ENCODE results near the gene CCDC32. TPM values are rescaled to one million over a fixed set of nuclear protein-coding genes. Genes with fewer than 3 reads are reported as not detected.

Gene CCDC32
- total RNA-seq, 4 donors from 2014 or later, result 21.6 to 43.9 (median 33.0) TPM

GRCh38 chr15:40593588-40594428 is 29.0 kb upstream of the CCDC32 start, which contains the start of gene KNL1:
Gene KNL1 (plus strand): TSS chr15:40594249. CDS start chr15:40602932, 8,683 bp downstream.
- peak; percentile 85 to 97 for DNase-seq (ENCODE audit: low spot score in 2 of 2)
- H3K4me1 ChIP-seq, result peaks cover 0 to 21% (median 8%) of the 10 kb centered on the region in 4 donors
- H3K9me3 ChIP-seq, result no peaks in the 10 kb centered on the region
- peak within 1 kb of the TSS; percentile 92 to 98 (median 94) for H3K27ac ChIP-seq
- no peaks in the 10 kb centered on the region for H3K27me3 ChIP-seq
- WGBS, 2 donors, result 2 to 3% methylated on average over 41 of the region's 41 CpGs
- H3K36me3 ChIP-seq, result no peaks in the 10 kb centered on the region
- peak within 1 kb of the TSS; percentile 48 to 78 (median 64) for H3K4me3 ChIP-seq
- TF ChIP-seq EP300 (IDR thresholded peaks at IDR 0.05) (peak; percentile 91), POLR2A (IDR thresholded peaks at IDR 0.05) (no peak)

GRCh38 chr15:40593165-40593564 is 28.3 kb upstream of the CCDC32 start:
- Histone ChIP-seq H3K4me1 (peaks cover 0 to 21% (median 8%) of the 10 kb centered on the region in 4 donors), H3K4me3 (peak overlapping the region in 1 of 4 donors; percentile 78), H3K27me3 (no peaks in the 10 kb centered on the region), H3K9me3 (no peaks in the 10 kb centered on the region), H3K36me3 (no peaks in the 10 kb centered on the region), H3K27ac (no peak overlapping the region)
- no peak for DNase-seq (ENCODE audit: low spot score in 2 of 2)
- TF ChIP-seq CTCF (IDR thresholded peaks at IDR 0.05) (no peak), POLR2A (IDR thresholded peaks at IDR 0.05) (no peak), EP300 (IDR thresholded peaks at IDR 0.05) (no peak)
- 72 to 75% methylated on average over 2 of the region's 2 CpGs for WGBS, 2 donors

DNA sequence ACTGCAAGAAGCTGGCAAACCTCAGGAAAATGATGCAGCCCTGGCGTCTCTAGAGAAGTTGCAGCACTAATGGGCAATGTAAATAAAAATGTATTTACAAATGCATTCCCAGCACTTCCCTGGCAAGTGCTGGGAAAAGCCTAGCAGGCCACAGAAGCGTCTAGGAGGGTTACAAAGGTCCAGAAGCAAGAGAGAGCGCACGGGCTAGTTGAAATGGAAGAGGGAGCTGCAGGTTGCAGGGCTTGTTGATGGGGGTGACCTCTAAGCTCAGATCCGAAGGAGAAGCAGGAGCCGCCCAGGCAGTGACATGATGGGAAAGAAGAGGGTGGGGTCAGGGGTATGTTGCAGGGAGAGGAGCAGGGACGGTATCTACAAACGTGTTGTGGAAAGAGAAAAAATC is 26.5 kb upstream of the CCDC32 start:
- Histone ChIP-seq H3K27ac (no peak overlapping the region), H3K4me3 (no peak overlapping the region), H3K27me3 (no peaks in the 10 kb centered on the region), H3K36me3 (no peaks in the 10 kb centered on the region), H3K4me1 (peaks cover 0 to 21% (median 8%) of the 10 kb centered on the region in 4 donors), H3K9me3 (no peaks in the 10 kb centered on the region)
- 68 to 72% methylated on average over 8 of the region's 8 CpGs for WGBS, 2 donors
- no peak for TF ChIP-seq POLR2A (IDR thresholded peaks at IDR 0.05)
- TF ChIP-seq EP300 (IDR thresholded peaks at IDR 0.05), result no peak
- TF ChIP-seq CTCF (IDR thresholded peaks at IDR 0.05), result no peak
- DNase-seq (ENCODE audit: low spot score in 2 of 2), result no peak

- H3K4me3 ChIP-seq, result no peak overlapping the region
- no peaks in the 10 kb centered on the region for H3K27me3 ChIP-seq
- peaks cover 0 to 21% (median 8%) of the 10 kb centered on the region in 4 donors for H3K4me1 ChIP-seq
- H3K36me3 ChIP-seq, result no peaks in the 10 kb centered on the region
- TF ChIP-seq CTCF (IDR thresholded peaks at IDR 0.05) (no peak), EP300 (IDR thresholded peaks at IDR 0.05) (no peak), POLR2A (IDR thresholded peaks at IDR 0.05) (no peak)
- 70 to 76% methylated on average over 12 of the region's 12 CpGs for WGBS, 2 donors
- H3K9me3 ChIP-seq, result no peaks in the 10 kb centered on the region
- DNase-seq (ENCODE audit: low spot score in 2 of 2), result no peak
- no peak overlapping the region for H3K27ac ChIP-seq
Measured at GRCh38 chr15:40590667-40591050, 25.8 kb upstream of the CCDC32 start.

GRCh38 chr15:40584191-40584590 is 19.3 kb upstream of the CCDC32 start:
- Histone ChIP-seq H3K36me3 (no peaks in the 10 kb centered on the region), H3K27me3 (no peaks in the 10 kb centered on the region), H3K27ac (no peak overlapping the region), H3K4me1 (no peaks in the 10 kb centered on the region), H3K9me3 (no peaks in the 10 kb centered on the region), H3K4me3 (no peak overlapping the region)
- WGBS, 2 donors, result 39 to 45% methylated on average over 2 of the region's 2 CpGs
- no peak for DNase-seq (ENCODE audit: low spot score in 2 of 2)
- no peak for TF ChIP-seq CTCF (IDR thresholded peaks at IDR 0.05)
- no peak for TF ChIP-seq EP300 (IDR thresholded peaks at IDR 0.05)
- TF ChIP-seq POLR2A (IDR thresholded peaks at IDR 0.05), result no peak

Data from tibial nerve (tissue), 4 donors.